HG03469 (cell line): ENCODE results near the gene APBB2.
"Not testable (repeated sequence)": the region's sequence is repeated elsewhere in the genome, so short reads cannot be mapped to it uniquely, and the experiment has no call there.

ENCODE experiments used
- ATAC-seq: cut with Tn5 transposase; IDR thresholded peaks from one replicate; pipeline ENCODE4 v1.9.1; 2021; ENCODE audit warnings: mild to moderate bottlenecking, moderate library complexity, moderate number of reproducible peaks; ENCODE audit not compliant: unreplicated experiment

APBB2 gene

GRCh38 chr4:40952672-40953071 is 261.7 kb downstream of the APBB2 start:
- no peak for ATAC-seq

- ATAC-seq: no peak
Observed at GRCh38 chr4:40952217-40952616, 262.1 kb downstream of the APBB2 start.

- no peak for ATAC-seq
Observed at GRCh38 chr4:40951026-40951425, 263.3 kb downstream of the APBB2 start.

- no peak for ATAC-seq
Observed at GRCh38 chr4:40949358-40950100, 264.8 kb downstream of the APBB2 start.

- no peak for ATAC-seq
Observed at GRCh38 chr4:40948014-40948413, 266.3 kb downstream of the APBB2 start.

GRCh38 chr4:40946652-40947051 is 267.7 kb downstream of the APBB2 start:
- ATAC-seq: no peak

- no peak for ATAC-seq
Observed at GRCh38 chr4:40940756-40941155, 273.6 kb downstream of the APBB2 start.

- no peak for ATAC-seq
Observed at GRCh38 chr4:40940317-40940741, 274.0 kb downstream of the APBB2 start.

GRCh38 chr4:40939856-40940255 is 274.5 kb downstream of the APBB2 start:
- no peak for ATAC-seq

- no peak for ATAC-seq
Observed at GRCh38 chr4:40938337-40938736, 276.0 kb downstream of the APBB2 start.

- ATAC-seq: no peak
Observed at GRCh38 chr4:40937140-40937725, 277.1 kb downstream of the APBB2 start.

- no peak for ATAC-seq
Observed at GRCh38 chr4:40934676-40935075, 279.7 kb downstream of the APBB2 start.

- ATAC-seq: no peak
Observed at GRCh38 chr4:40933272-40934053, 280.9 kb downstream of the APBB2 start.

- ATAC-seq: no peak
Observed at GRCh38 chr4:40931841-40932240, 282.5 kb downstream of the APBB2 start.

- no peak for ATAC-seq
Observed at GRCh38 chr4:40931238-40931637, 283.1 kb downstream of the APBB2 start.

- ATAC-seq: no peak
Observed at GRCh38 chr4:40927074-40927473, 287.3 kb downstream of the APBB2 start.

- no peak for ATAC-seq
Observed at GRCh38 chr4:40924793-40925117, 289.6 kb downstream of the APBB2 start.

GRCh38 chr4:40924096-40924792 is 290.1 kb downstream of the APBB2 start:
- no peak for ATAC-seq

GRCh38 chr4:40923316-40924095 is 290.8 kb downstream of the APBB2 start:
- no peak for ATAC-seq

GRCh38 chr4:40919976-40920375 is 294.4 kb downstream of the APBB2 start:
- not testable (repeated sequence) for ATAC-seq

- no peak for ATAC-seq
Observed at GRCh38 chr4:40918330-40918729, 296.0 kb downstream of the APBB2 start.
